GM21515 (cell line): ENCODE results near the gene INAFM2.

Experiments used
- ATAC-seq: cut with Tn5 transposase; IDR thresholded peaks from one replicate; pipeline ENCODE4 v1.9.1; 2021; ENCODE audit not compliant: unreplicated experiment

INAFM2 gene

GRCh38 chr15:40327457-40327856 is 4.0 kb downstream of the INAFM2 start:
- no peak for ATAC-seq

DNA sequence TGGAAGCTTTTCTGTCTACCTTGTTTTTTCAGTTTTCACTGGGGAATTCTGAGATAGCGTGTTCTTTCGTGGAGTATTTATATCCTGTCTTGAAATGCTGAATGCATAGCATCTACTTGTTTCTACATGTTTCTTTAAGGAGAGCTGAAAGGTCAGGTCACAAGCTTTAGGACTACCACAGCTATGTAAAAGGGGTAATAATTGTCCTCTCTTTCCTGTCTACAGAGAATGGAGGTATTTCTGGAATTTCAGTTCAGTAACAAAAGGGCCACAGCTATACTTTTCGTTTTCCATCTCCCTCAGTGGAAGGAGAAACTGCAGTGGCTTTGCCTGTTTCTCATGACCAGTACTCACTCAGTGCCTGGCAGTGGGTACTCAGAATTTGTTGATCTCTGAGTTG is 4.7 kb downstream of the INAFM2 start:
- no peak for ATAC-seq

GRCh38 chr15:40328751-40329150 is 5.3 kb downstream of the INAFM2 start:
- ATAC-seq, result no peak

- no peak for ATAC-seq
These were observed 6.3 kb downstream of the INAFM2 start for GRCh38 chr15:40329804-40330203.

DNA sequence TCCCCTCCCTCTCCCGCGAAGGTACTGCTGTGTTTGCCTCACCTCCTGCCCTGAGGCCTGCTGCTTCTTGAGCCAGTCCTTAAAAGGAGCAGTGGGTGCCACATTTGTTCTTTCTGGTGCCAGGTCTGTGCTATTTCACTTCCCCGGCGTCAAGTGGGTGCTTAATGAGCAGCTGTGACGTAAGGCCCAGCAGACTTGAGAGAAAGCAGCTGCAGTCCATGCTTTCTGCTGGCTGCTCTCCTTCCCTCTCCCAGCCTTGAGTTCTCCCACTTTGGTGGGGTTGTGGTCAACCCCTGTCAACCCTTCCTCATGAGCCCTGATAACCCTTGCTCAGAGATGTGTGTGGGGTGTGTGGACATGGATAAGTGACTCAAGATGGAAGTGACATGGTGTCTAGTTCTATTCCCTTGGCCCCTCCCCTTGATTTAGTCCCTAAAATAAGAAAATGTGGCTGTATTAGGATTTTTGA is 6.9 kb downstream of the INAFM2 start:
- no peak for ATAC-seq

DNA sequence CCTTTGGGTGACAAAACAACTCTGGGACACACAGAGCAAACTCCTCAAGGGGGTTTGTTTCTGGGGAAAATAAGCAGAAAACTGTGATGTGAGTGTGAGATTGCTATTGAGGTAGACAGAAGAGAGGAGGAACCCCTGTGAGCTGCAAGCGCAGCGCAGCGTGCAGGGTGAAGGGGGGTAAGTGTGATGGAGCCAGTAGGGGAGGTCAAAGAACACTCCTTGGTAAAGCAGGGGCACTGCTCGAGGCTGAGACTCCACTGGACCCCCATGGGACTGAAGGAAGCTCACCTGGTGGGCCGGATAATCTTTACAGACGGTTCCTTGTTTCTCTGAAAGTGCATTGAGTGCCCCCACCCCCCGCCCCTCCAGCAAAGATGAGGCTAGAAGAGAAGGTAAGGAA is 7.5 kb downstream of the INAFM2 start:
- ATAC-seq, result no peak

- ATAC-seq, result no peak
These were observed 8.1 kb downstream of the INAFM2 start for GRCh38 chr15:40331637-40332036.

DNA sequence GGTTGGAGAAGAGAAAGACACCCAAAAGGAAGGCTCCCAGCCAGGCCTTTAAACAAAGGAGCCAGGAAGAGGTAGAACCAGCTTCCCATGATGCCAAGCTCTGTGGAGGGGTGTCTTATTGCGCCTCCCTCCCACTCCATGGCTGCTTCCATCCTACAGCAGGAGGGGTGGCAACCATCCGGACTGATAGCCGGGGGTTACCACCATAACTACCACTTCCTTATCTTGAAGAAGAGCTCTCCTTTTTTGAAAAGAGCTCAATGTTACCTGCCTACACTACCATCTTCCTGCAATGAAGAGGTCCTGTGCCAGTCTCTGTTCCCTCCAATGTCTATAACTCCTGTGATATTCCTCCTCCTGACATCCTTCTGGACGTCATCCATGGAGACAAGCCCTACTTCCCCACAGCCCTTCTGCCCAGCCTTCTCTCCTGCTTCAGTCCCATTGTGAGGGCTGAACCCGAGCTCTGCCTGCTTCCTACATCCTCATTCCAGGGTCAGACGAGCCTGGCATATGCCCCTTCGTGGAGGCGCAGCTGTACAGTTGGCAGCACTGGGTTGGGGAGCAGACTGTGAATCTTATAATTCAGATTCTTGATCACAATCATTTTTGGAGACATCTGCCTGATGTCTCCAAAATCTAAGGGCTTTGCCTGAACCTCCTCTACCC is 8.8 kb downstream of the INAFM2 start:
- no peak for ATAC-seq

- no peak for ATAC-seq
These were observed 10.5 kb downstream of the INAFM2 start for GRCh38 chr15:40333922-40334492.

GRCh38 chr15:40334541-40334940 is 11.0 kb downstream of the INAFM2 start:
- ATAC-seq, result no peak

DNA sequence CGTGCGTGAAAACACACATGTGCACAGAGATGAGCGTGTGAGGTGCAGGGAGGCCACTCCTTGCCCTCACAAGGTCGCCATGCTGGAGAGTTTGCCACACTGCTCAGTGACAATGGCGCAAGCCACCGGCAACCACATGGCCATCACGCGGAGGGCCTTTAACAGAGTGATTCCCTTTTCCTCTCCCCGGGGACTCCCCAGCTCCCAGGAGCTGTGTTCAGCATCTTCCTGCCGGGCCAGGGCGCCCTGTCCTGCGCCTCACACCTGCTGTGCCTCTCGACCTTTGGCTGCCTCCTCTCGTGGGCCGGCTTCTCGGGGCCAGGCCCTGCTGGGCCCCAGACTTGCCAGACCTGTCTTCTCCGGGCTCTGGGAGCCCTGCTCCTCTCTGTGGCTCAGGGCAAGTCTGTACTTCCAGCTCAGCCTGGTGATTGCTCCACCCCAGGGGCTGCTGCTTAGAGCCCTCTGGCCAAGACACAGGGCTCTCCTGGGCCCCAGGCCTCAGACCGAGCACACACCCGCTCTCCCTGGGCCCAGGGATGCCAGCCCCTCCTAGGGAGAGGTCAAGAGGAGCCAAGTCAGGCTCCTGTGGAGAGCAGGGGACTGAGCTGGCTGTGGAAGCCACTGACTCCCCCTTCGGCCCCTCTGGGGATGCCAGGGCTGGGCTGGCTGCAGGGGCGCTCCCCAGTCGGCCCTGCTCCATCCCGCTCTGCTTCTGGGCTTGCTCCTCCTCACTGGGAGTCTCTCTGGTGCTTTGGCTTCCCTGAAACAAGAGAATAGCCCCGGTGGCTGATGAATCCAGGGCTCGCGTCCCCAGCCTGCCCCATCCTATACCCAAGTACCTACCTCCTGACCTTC is 11.7 kb downstream of the INAFM2 start:
- ATAC-seq, result no peak

DNA sequence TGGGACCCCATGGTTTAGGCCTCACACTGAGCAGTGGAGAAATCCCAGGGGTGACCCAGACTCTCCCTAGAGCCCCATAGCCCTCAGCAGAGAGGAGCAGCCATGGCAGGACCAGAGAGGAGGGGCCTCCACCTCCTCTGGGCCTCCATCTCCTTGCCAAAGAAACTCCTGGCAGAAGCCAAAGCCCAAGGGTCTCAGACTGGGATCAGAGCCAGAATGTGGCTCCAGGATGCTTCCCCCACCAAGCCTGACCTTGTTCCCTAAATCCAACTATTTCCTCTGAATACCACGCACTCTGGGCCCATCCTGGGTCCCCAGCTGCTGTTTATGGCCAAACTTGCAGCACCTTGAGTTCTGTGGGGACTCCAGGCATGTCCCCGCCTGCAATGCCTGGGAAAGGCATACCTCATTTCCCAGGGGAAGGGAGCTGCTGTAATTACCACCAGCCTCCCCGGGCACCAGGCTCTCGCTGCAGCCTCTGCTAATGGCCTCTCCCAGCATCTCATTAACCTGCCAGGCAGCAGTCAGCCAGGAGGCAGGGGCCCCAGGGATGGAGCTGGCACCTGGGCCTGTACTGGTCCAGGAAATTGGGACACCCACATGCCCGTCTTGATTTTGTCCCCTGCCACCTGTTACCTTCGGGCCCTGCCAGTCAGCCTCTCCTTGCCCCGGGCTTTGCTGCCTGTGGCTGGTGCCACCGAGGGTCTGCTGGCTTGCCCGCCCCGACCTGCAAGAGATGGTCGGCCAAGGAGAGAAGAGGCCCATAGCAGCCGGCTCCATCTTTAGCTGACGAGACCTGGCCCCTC is 12.6 kb downstream of the INAFM2 start:
- no peak for ATAC-seq

- no peak for ATAC-seq
These were observed 13.2 kb downstream of the INAFM2 start for GRCh38 chr15:40336744-40337122.

DNA sequence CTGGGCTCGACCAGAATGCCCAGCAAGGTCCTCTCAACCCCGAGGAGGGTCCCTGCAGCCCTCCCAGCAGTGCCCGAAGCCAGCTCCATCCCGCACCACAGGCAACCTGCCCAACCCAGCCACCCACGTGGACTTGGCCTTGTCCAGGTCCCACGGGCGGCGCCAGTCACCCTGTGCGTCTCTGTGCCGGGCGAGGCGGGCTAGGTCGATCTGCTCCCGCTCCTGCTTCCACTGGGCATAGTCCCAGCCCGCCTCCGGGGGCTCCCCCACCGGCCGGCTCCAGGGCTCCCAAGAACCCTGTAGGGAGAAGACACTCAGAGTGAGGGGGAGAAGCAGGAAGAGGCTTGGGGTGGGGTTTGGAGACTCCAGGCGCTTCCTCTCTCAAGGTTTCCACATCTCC is 14.1 kb downstream of the INAFM2 start:
- no peak for ATAC-seq

GRCh38 chr15:40338041-40338657 is 14.7 kb downstream of the INAFM2 start:
- no peak for ATAC-seq

GRCh38 chr15:40338921-40339620 is 15.6 kb downstream of the INAFM2 start:
- no peak for ATAC-seq

- no peak for ATAC-seq
These were observed 16.1 kb downstream of the INAFM2 start for GRCh38 chr15:40339621-40339945.

DNA sequence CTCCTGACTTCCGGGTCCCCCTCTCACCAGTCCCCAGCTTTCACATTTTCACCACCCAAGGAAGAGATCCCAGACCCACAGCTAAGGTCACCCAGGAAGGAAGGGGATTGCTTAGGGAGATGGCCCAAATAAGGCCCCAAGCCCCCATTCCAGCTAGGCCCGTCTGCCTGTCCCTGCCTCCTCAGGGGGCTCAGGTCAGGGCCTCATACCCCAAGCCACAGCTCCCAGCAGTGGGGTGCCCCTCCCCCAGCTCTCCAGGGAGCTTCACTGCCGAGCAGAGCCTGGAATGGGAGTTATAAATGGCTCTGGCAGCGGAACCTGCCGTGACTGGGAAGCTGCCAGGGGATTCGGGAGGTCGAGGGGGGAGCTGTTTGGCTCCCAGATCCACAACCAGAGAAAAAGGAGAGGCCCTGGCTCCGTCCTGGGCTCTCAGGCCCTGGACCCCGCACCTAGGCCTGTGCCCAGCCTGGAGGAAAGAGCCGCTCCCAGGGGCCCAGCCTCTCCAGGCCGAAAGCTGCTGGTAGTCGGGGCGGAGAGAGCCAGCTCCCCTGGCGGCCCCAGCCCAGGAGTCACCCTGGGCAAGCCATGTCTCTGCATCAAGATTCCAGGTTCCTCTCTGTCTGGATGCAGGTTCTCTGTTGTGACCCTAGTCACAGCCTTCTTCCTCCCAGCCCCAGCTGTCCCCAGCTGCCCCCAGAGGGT is 16.7 kb downstream of the INAFM2 start:
- no peak for ATAC-seq

DNA sequence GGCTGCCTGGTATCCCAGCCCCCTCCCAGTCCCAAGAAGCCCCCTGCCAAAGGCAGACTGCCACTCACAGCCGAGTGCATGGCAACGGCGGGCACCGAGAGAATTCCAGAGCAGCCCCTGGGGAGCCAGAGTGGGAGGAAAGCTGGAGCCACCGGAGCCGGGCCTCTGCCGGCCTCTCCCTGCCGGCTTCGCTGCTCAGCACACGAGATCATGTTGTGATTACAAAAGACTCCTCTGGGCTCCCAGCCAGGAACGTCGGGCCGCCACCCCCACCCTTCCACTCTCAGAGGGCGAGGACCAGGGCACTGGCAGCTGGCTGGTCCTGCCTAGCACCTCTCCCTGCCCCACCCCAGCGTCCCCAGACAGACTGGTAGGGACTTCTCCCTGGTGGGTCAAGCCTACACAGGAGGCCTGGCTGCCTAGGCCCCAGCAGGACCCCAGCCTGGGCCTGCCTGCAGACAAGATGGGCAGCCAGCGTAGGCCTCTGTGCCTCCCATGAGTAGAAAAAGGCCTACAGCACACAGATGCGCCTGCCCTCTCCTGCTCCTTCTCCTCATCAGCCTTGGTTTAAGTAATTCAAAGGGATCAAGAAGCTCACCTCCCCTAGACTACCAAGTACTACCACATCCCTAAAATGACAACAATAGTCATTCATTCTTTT is 17.4 kb downstream of the INAFM2 start, which contains the start of gene CCDC9B:
CCDC9B (minus strand) TSS at position 200 of the 661 bp plus-strand sequence; CDS start at position 80, 120 bp downstream.
- no peak for ATAC-seq
